Retina (tissue), 1 donor: ENCODE results near the gene ARL5A.
A peak's percentile ranks its signal among the peaks of the same experiment; 100 is the strongest.
"Not testable (repeated sequence)": the region's sequence is repeated elsewhere in the genome, so short reads cannot be mapped to it uniquely, and the experiment has no call there.

Experiments used
- DNase-seq: peaks from one replicate; pipeline ENCODE4 v3.0.0-alpha.2; 2016

ARL5A gene

GRCh38 chr2:151828143-151828889 lies at the start of gene ARL5A:
Gene ARL5A, minus strand, starts transcription at chr2:151828421. Its CDS starts 245 bp downstream, at chr2:151828176.
- peak; percentile 96 for DNase-seq

GRCh38 chr2:151875631-151876030 lies 47.4 kb upstream of the ARL5A start:
- DNase-seq: not testable (repeated sequence)

GRCh38 chr2:151872463-151872862 lies 44.2 kb upstream of the ARL5A start:
- no peak for DNase-seq

GRCh38 chr2:151869291-151869690 lies 41.1 kb upstream of the ARL5A start:
- DNase-seq: no peak

GRCh38 chr2:151862700-151863099 lies 34.5 kb upstream of the ARL5A start:
- DNase-seq: no peak

GRCh38 chr2:151861174-151861573 lies 33.0 kb upstream of the ARL5A start:
- no peak for DNase-seq

- DNase-seq: no peak
These were observed 32.5 kb upstream of the ARL5A start for GRCh38 chr2:151860613-151861146.

GRCh38 chr2:151860210-151860609 lies 32.0 kb upstream of the ARL5A start:
- no peak for DNase-seq

- no peak for DNase-seq
These were observed 29.4 kb upstream of the ARL5A start for GRCh38 chr2:151857650-151858049.

GRCh38 chr2:151855111-151855510 lies 26.9 kb upstream of the ARL5A start:
- DNase-seq: no peak

- no peak for DNase-seq
These were observed 25.0 kb upstream of the ARL5A start for GRCh38 chr2:151853070-151853758.

GRCh38 chr2:151852260-151853069 lies 24.2 kb upstream of the ARL5A start:
- no peak for DNase-seq

- no peak for DNase-seq
These were observed 23.5 kb upstream of the ARL5A start for GRCh38 chr2:151851761-151852160.

- DNase-seq: no peak
These were observed 21.3 kb upstream of the ARL5A start for GRCh38 chr2:151849413-151850010.

- no peak for DNase-seq
These were observed 17.7 kb upstream of the ARL5A start for GRCh38 chr2:151845884-151846283.

GRCh38 chr2:151845481-151845880 lies 17.3 kb upstream of the ARL5A start:
- DNase-seq: no peak

GRCh38 chr2:151844211-151844896 lies 16.1 kb upstream of the ARL5A start:
- no peak for DNase-seq

GRCh38 chr2:151843691-151844061 lies 15.5 kb upstream of the ARL5A start:
- no peak for DNase-seq

- DNase-seq: no peak
These were observed 14.8 kb upstream of the ARL5A start for GRCh38 chr2:151842830-151843690.

GRCh38 chr2:151841047-151841424 lies 12.8 kb upstream of the ARL5A start:
- no peak for DNase-seq
